HepG2 (cell line): ENCODE measurements around the gene AGMO.
"Not testable (repeated sequence)": the region's sequence is repeated elsewhere in the genome, so short reads cannot be mapped to it uniquely, and the experiment has no call there.

Experiments
- ATF2 ChIP-seq: sonication (generic); formaldehyde crosslinking; IDR thresholded peaks from 2 replicates; pipeline ENCODE4 v1.4.0; 2020; ENCODE audit warnings: missing genetic modification reagents
- CEBPB ChIP-seq: IDR thresholded peaks from 2 replicates; pipeline ENCODE4 v1.6.1; 2011; ENCODE audit warnings: low read depth, low read length, improper control_type of control experiment, borderline replicate concordance
- ESRRA ChIP-seq: sonication (generic); formaldehyde crosslinking; IDR thresholded peaks from 2 replicates; pipeline ENCODE4 v1.5.1; 2020; ENCODE audit warnings: mild to moderate bottlenecking, low read depth, missing genetic modification reagents
- HNRNPL ChIP-seq: fragments of 200-400 bp; formaldehyde crosslinking; IDR thresholded peaks from 2 replicates; pipeline ENCODE4 v1.6.1; 2017; ENCODE audit warnings: mild to moderate bottlenecking, low read depth, low read length
- HOXA7 ChIP-seq: sonication (generic); formaldehyde crosslinking; IDR thresholded peaks from 2 replicates; pipeline ENCODE4 v1.8.1; 2022; ENCODE audit warnings: mild to moderate bottlenecking, missing genetic modification reagents, moderate library complexity
- NCOA2 ChIP-seq: sonication (generic); formaldehyde crosslinking; IDR thresholded peaks from 2 replicates; pipeline ENCODE4 v1.8.0; 2022; ENCODE audit warnings: inconsistent platforms
- PAWR ChIP-seq: sonication (generic); formaldehyde crosslinking; IDR thresholded peaks from 2 replicates; pipeline ENCODE4 v1.4.0; 2020; ENCODE audit warnings: missing genetic modification reagents, mild to moderate bottlenecking, borderline replicate concordance
- POLR2AphosphoS2 ChIP-seq: IDR thresholded peaks from 2 replicates; pipeline ENCODE4 v1.6.1; 2011; ENCODE audit warnings: low read depth, low read length, improper control_type of control experiment
- RAD21 ChIP-seq: fragments of 450-650 bp; formaldehyde crosslinking; IDR thresholded peaks from 2 replicates; pipeline ENCODE4 v1.5.0; 2020; ENCODE audit warnings: mild to moderate bottlenecking
- TBP ChIP-seq: sonication (generic); formaldehyde crosslinking; IDR thresholded peaks from 2 replicates; pipeline ENCODE4 v1.5.0; 2020; ENCODE audit warnings: missing genetic modification reagents
- TF ChIP-seq, protein P1 (sequence below): sonication (generic); formaldehyde crosslinking; IDR thresholded peaks from 2 replicates; pipeline ENCODE4 v1.5.1; 2020; ENCODE audit warnings: missing genetic modification reagents, mild to moderate bottlenecking, borderline replicate concordance
- TF ChIP-seq, protein P2 (sequence below): IDR thresholded peaks from 2 replicates; pipeline ENCODE4 v1.6.1; 2016; ENCODE audit warnings: low read depth, control low read depth

- TF ChIP-seq, protein P1, sequence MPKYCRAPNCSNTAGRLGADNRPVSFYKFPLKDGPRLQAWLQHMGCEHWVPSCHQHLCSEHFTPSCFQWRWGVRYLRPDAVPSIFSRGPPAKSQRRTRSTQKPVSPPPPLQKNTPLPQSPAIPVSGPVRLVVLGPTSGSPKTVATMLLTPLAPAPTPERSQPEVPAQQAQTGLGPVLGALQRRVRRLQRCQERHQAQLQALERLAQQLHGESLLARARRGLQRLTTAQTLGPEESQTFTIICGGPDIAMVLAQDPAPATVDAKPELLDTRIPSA (CRISPR knock-in tag) = not testable (repeated sequence)
- not testable (repeated sequence) for TF ChIP-seq HNRNPL; PAWR (CRISPR knock-in tag); ATF2 (CRISPR knock-in tag); HOXA7 (CRISPR knock-in tag); TBP (CRISPR knock-in tag); NCOA2; ESRRA; CEBPB; RAD21; POLR2AphosphoS2
- TF ChIP-seq, protein P2, sequence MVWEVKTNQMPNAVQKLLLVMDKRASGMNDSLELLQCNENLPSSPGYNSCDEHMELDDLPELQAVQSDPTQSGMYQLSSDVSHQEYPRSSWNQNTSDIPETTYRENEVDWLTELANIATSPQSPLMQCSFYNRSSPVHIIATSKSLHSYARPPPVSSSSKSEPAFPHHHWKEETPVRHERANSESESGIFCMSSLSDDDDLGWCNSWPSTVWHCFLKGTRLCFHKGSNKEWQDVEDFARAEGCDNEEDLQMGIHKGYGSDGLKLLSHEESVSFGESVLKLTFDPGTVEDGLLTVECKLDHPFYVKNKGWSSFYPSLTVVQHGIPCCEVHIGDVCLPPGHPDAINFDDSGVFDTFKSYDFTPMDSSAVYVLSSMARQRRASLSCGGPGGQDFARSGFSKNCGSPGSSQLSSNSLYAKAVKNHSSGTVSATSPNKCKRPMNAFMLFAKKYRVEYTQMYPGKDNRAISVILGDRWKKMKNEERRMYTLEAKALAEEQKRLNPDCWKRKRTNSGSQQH = not testable (repeated sequence)
These were observed 44.0 kb downstream of the AGMO start for GRCh38 chr7:15517865-15518264.
